BJ (cell line): ENCODE measurements around the gene HSPBP1. TPM values are rescaled to one million over a fixed set of nuclear protein-coding genes. Genes with fewer than 3 reads are reported as not detected.

Experiments used
- CTCF ChIA-PET: fragments of 350-600 bp; formaldehyde crosslinking; extraction: SDS; loops from one replicate; lab custom pipeline; 2021; ENCODE audit warnings: antibody characterized with exemption, inconsistent platforms; lab: Yijun Ruan, JAX
- POLR2A ChIA-PET: fragments of 300-600 bp; sonication (Branson Sonifier 250); formaldehyde crosslinking; extraction: SDS; loops from one replicate; lab custom pipeline; 2021; ENCODE audit warnings: antibody characterized with exemption; lab: Charles Lee
- DNase-seq: peaks from one replicate; pipeline ENCODE4 v3.0.0-alpha.2; 2011; ENCODE audit warnings: low read depth
- H3K27me3 ChIP-seq: 2 replicates; pipeline ENCODE4 v1.6.0; 2011; ENCODE audit warnings: low read length; ENCODE audit not compliant: control insufficient read depth, insufficient read depth
- H3K36me3 ChIP-seq: 2 replicates; pipeline ENCODE4 v1.5.1; 2011; ENCODE audit warnings: low read length; ENCODE audit not compliant: control insufficient read depth, insufficient read depth
- H3K4me3 ChIP-seq: 2 replicates; pipeline ENCODE4 v1.5.1; 2011; ENCODE audit warnings: low read depth, mild to moderate bottlenecking, control low read depth, low read length
- CTCF ChIP-seq: IDR thresholded peaks from 2 replicates; pipeline ENCODE4 v1.5.1; 2011; ENCODE audit warnings: low read depth, mild to moderate bottlenecking, control low read depth, inconsistent platforms, low read length, moderate library complexity; ENCODE audit not compliant: insufficient read depth
- polyA plus RNA-seq: library from polyadenylated mRNA; depleted of rRNA; stranded (reverse); fragments of >200 nt; gene quantifications from 2 replicates; pipeline ENCODE4 v1.2.3, GENCODE V29; 2011

The HSPBP1 gene
- polyA plus RNA-seq, 1 experiment = 43.8 TPM

- TF ChIP-seq CTCF = no peak
- CTCF ChIA-PET = no interaction called here
Measured at GRCh38 chr19:55276720-55277430, 3.0 kb downstream of the HSPBP1 start.

DNA sequence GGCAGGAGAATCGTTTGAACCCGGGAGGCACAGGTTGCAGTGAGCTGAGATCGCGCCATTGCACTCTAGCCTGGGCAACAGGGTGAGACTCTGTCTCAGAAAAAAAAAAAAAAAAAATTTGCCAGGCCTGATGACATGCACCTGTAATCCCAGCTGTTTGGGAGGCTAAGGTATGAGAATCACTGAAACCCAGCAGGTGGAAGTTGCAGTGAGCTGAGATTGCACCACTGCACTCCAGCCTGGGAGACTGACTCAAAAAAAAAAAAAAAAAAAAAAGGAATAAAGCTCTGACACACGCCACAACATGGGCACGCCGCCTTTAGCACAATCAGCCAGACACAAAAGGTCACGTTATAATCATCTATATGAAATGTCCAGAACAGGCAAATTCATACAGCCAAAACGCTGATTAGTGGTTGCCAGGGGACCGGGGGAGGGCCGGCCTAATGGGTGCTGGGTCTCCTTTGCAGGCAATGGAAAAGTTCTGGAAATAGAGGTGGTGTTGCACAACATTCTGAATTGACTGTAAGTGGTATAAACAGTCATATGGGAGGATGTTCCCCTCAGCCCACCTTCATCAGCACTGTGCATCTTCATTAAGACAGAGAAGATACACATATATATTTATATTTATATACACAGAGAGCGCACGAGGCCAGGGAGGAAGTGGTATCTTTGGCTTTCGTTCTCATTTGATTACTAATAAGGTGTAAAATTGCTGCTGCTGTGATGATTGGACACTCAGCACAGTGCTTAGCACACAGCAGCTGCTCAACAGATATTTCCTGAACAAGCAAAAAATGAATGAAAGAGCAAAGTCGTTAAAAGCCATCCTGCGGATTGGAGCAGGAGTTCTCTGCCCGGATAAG, 3.8 kb downstream of the HSPBP1 start:
- H3K4me3 ChIP-seq = no peak overlapping the region
- TF ChIP-seq CTCF = no peak
- DNase-seq = no peak
- peaks cover 20% of the 10 kb centered on the region for H3K36me3 ChIP-seq
- no peaks in the 10 kb centered on the region for H3K27me3 ChIP-seq
- CTCF ChIA-PET = no interaction called here
- POLR2A ChIA-PET = interaction anchor here (0.6 kb wide), 1 partner anchor 49 kb away, joined by 4 read pairs; the partner anchor contains the start of gene TMEM150B

More at GRCh38 chr19:55276720-55277430, 3.0 kb downstream of the HSPBP1 start:
- peaks cover 20% of the 10 kb centered on the region for H3K36me3 ChIP-seq
- POLR2A ChIA-PET = no interaction called here
- DNase-seq = no peak
- no peaks in the 10 kb centered on the region for H3K27me3 ChIP-seq
- H3K4me3 ChIP-seq = no peak overlapping the region

- no peaks in the 10 kb centered on the region for H3K27me3 ChIP-seq
- no peak for TF ChIP-seq CTCF
- peaks cover 20% of the 10 kb centered on the region for H3K36me3 ChIP-seq
- ChIA-PET POLR2A (no interaction called here), CTCF (interaction anchor here (0.9 kb wide), 1 partner anchor 18 kb away, joined by 4 read pairs; no protein-coding TSS in a partner anchor)
- no peak overlapping the region for H3K4me3 ChIP-seq
- DNase-seq = no peak
Measured at GRCh38 chr19:55273978-55274707, 5.8 kb downstream of the HSPBP1 start.

DNA sequence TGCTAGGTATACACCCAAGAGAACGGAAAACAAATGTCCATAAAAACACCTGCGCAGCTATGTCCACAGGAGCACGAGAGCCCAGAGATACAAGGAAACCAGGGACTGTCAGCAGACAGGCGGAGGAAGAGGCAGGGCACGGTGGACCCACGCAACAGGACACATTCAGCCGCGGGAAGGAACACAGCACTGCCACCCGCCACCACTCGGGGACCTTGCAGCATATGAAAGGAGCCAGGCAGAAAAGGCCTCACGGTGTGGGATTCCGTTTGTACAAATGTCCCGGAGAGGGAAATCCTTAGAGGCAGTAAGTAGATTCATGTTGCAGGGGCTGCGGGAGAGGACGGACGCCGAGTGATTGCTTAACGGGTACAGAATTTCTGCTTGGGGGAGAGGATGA, 7.8 kb downstream of the HSPBP1 start:
- Histone ChIP-seq H3K4me3 (no peak overlapping the region), H3K27me3 (no peaks in the 10 kb centered on the region), H3K36me3 (peaks cover 15% of the 10 kb centered on the region)
- no peak for DNase-seq
- ChIA-PET CTCF (no interaction called here), POLR2A (no interaction called here)
- no peak for TF ChIP-seq CTCF
